A549 (cell line): Measurements from ENCODE around the gene ABITRAM.

Experiments used
- CEBPB ChIP-seq, 2 experiments: fragments of >200 bp in 1 of 2; sonication (Bioruptor Twin) in 1 of 2; formaldehyde crosslinking in 1 of 2; IDR thresholded peaks; 2 replicates each; pipeline ENCODE4 v1.6.1; 2012 to 2016
- CHD2 ChIP-seq: fragments of 150-350 bp; IDR thresholded peaks from 2 replicates; pipeline ENCODE4 v1.6.1; 2014; ENCODE audit warnings: low read length; ENCODE audit not compliant: partially characterized antibody
- MYC ChIP-seq: IDR thresholded peaks from 2 replicates; pipeline ENCODE4 v1.6.1; 2012; ENCODE audit warnings: mild to moderate bottlenecking, inconsistent platforms, low read length, improper control_type of control experiment, borderline replicate concordance
- POLR2A ChIP-seq: IDR thresholded peaks from 2 replicates; pipeline ENCODE4 v1.6.1; 2012; ENCODE audit warnings: mild to moderate bottlenecking, low read length
- TF ChIP-seq, protein P1 (sequence below): IDR thresholded peaks from 2 replicates; pipeline ENCODE4 v1.6.1; 2012; ENCODE audit warnings: low read depth, borderline replicate concordance
- TF ChIP-seq, protein P2 (sequence below): fragments of >200 bp; sonication (Bioruptor Twin); formaldehyde crosslinking; IDR thresholded peaks from 3 replicates; pipeline ENCODE4 v1.6.1; 2016
- TF ChIP-seq, protein P3 (sequence below): fragments of >200 bp; sonication (Bioruptor Twin); formaldehyde crosslinking; IDR thresholded peaks from 3 replicates; pipeline ENCODE4 v1.5.1; 2016

DNA sequence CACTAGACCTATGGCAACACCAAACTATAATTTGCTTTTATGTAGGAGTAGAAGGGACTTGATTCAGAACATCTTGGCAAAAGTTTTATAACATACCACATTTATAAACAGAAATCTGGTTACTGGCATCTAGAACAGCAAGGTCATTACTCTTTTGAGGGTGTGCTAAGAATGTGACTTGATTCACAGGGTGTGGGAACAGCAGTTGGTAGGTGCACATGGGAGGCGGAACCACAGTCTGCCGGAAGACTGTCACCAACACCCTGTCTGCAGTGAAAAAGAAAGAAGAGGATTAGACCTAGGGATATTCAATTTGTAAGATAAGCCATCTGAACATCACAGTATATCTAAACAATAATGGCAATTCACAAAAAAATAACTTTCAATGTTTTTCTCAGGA, 23.3 kb upstream of the ABITRAM start:
- TF ChIP-seq POLR2A (no peak), MYC (no peak), CEBPB (IDR thresholded peaks at IDR 0.05) (no peak), CHD2 (no peak)
- TF ChIP-seq, protein P1, sequence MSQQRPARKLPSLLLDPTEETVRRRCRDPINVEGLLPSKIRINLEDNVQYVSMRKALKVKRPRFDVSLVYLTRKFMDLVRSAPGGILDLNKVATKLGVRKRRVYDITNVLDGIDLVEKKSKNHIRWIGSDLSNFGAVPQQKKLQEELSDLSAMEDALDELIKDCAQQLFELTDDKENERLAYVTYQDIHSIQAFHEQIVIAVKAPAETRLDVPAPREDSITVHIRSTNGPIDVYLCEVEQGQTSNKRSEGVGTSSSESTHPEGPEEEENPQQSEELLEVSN: no peak
- TF ChIP-seq, protein P2, sequence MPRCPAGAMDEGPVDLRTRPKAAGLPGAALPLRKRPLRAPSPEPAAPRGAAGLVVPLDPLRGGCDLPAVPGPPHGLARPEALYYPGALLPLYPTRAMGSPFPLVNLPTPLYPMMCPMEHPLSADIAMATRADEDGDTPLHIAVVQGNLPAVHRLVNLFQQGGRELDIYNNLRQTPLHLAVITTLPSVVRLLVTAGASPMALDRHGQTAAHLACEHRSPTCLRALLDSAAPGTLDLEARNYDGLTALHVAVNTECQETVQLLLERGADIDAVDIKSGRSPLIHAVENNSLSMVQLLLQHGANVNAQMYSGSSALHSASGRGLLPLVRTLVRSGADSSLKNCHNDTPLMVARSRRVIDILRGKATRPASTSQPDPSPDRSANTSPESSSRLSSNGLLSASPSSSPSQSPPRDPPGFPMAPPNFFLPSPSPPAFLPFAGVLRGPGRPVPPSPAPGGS: no peak
- TF ChIP-seq, protein P3, sequence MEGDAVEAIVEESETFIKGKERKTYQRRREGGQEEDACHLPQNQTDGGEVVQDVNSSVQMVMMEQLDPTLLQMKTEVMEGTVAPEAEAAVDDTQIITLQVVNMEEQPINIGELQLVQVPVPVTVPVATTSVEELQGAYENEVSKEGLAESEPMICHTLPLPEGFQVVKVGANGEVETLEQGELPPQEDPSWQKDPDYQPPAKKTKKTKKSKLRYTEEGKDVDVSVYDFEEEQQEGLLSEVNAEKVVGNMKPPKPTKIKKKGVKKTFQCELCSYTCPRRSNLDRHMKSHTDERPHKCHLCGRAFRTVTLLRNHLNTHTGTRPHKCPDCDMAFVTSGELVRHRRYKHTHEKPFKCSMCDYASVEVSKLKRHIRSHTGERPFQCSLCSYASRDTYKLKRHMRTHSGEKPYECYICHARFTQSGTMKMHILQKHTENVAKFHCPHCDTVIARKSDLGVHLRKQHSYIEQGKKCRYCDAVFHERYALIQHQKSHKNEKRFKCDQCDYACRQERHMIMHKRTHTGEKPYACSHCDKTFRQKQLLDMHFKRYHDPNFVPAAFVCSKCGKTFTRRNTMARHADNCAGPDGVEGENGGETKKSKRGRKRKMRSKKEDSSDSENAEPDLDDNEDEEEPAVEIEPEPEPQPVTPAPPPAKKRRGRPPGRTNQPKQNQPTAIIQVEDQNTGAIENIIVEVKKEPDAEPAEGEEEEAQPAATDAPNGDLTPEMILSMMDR: no peak
